MCF 10A (cell line): ENCODE results near the gene TMEFF1. TPM values are rescaled to one million over a fixed set of nuclear protein-coding genes. Genes with fewer than 3 reads are reported as not detected.

ENCODE experiments used
- BruUV-seq: library from RNA; stranded (reverse); fragments of 400-500 nt; replicated peaks from 2 replicates; lab custom pipeline; 2021; lab: Mats Ljungman, UMichigan
- CTCF ChIA-PET: fragments of 300-600 bp; sonication (Branson Sonifier 250); formaldehyde crosslinking; extraction: SDS; loops from one replicate; lab custom pipeline; 2021; ENCODE audit warnings: antibody characterized with exemption, inconsistent platforms; lab: Yijun Ruan, JAX
- POLR2A ChIA-PET: fragments of 300-600, 350-650 bp; sonication (Branson Sonifier 250); formaldehyde crosslinking; extraction: SDS; loops from one replicate; lab custom pipeline; 2020; ENCODE audit warnings: antibody characterized with exemption, inconsistent platforms; lab: Yijun Ruan, JAX
- DNase-seq: peaks from one replicate; pipeline ENCODE4 v3.0.0-alpha.2; 2018; ENCODE audit not compliant: unreplicated experiment
- H3K27ac Mint-ChIP-seq: one replicate; pipeline ENCODE4 v1.8.0; 2022; ENCODE audit warnings: mild to moderate bottlenecking, low read depth, mixed read lengths; ENCODE audit not compliant: unreplicated experiment
- H3K27me3 Mint-ChIP-seq: one replicate; pipeline ENCODE4 v1.8.0; 2022; ENCODE audit warnings: mixed read lengths; ENCODE audit not compliant: insufficient read depth, unreplicated experiment
- H3K36me3 Mint-ChIP-seq: one replicate; pipeline ENCODE4 v1.8.0; 2022; ENCODE audit warnings: mild to moderate bottlenecking, moderate library complexity, mixed read lengths; ENCODE audit not compliant: insufficient read depth, unreplicated experiment
- H3K4me1 Mint-ChIP-seq: one replicate; pipeline ENCODE4 v1.8.0; 2022; ENCODE audit warnings: mixed read lengths; ENCODE audit not compliant: insufficient read depth, unreplicated experiment
- H3K4me3 Mint-ChIP-seq: one replicate; pipeline ENCODE4 v1.8.0; 2022; ENCODE audit warnings: mild to moderate bottlenecking, moderate library complexity, mixed read lengths; ENCODE audit not compliant: unreplicated experiment
- H3K9me3 Mint-ChIP-seq: one replicate; pipeline ENCODE4 v1.8.0; 2022; ENCODE audit warnings: mixed read lengths; ENCODE audit not compliant: unreplicated experiment
- intact Hi-C: fragments of 100-400 bp; cut with micrococcal nuclease; formaldehyde crosslinking; loops from 2 replicates; pipeline ENCODE4 v1.14.1; 2022
- total RNA-seq: library from RNA; stranded (reverse); gene quantifications from 2 replicates; pipeline ENCODE4 v1.2.3, GENCODE V29; 2022
- TF ChIP-seq, protein P1 (sequence below): fragments of 200-600 bp; IDR thresholded peaks from one replicate; pipeline ENCODE4 v1.8.0; 2022; ENCODE audit warnings: antibody characterized with exemption, mild to moderate bottlenecking; ENCODE audit not compliant: unreplicated experiment

Gene TMEFF1
- total RNA-seq, 1 experiment from 2014 or later: 0.28 TPM

DNA sequence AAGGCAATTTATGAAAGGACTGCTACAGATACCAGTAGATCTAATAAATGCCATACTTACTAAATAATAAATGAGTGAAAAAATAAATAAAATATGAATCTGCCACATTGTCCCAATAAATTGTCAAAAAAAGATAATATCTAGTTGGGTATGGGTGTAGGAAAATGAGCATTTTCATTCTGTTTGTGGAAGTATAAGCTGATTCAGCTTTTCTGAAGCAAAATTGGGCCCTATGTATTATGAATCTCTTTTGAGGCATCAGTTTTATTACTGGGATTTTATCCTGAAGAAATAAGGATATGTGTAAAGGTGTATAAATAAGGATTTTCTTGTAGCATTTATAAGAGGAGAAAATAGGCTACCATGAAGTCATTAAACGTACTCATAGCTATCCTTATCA, 151.0 kb downstream of the TMEFF1 start:
- BruUV-seq: no TSS peak
- POLR2A ChIA-PET: no interaction called here

GRCh38 chr9:100626949-100627348, 154.0 kb downstream of the TMEFF1 start:
- Mint-ChIP-seq H3K9me3 (peaks cover 7% of the 10 kb centered on the region), H3K27me3 (no peaks in the 10 kb centered on the region), H3K4me1 (no peaks in the 10 kb centered on the region), H3K27ac (no peak overlapping the region), H3K36me3 (no peaks in the 10 kb centered on the region), H3K4me3 (no peak overlapping the region)
- DNase-seq: no peak
- intact Hi-C loops: no loop called here
- CTCF ChIA-PET: interaction anchor here (0.6 to 1.2 kb wide), 4 partner anchors 25 to 685 kb away, joined by 3 to 4 read pairs (median 3); no protein-coding TSS in a partner anchor
- POLR2A ChIA-PET: no interaction called here
- no TSS peak for BruUV-seq
- TF ChIP-seq, protein P1, sequence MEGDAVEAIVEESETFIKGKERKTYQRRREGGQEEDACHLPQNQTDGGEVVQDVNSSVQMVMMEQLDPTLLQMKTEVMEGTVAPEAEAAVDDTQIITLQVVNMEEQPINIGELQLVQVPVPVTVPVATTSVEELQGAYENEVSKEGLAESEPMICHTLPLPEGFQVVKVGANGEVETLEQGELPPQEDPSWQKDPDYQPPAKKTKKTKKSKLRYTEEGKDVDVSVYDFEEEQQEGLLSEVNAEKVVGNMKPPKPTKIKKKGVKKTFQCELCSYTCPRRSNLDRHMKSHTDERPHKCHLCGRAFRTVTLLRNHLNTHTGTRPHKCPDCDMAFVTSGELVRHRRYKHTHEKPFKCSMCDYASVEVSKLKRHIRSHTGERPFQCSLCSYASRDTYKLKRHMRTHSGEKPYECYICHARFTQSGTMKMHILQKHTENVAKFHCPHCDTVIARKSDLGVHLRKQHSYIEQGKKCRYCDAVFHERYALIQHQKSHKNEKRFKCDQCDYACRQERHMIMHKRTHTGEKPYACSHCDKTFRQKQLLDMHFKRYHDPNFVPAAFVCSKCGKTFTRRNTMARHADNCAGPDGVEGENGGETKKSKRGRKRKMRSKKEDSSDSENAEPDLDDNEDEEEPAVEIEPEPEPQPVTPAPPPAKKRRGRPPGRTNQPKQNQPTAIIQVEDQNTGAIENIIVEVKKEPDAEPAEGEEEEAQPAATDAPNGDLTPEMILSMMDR: no peak

More for the DNA sequence above, 151.0 kb downstream of the TMEFF1 start:
- intact Hi-C loops: no loop called here
- Mint-ChIP-seq H3K36me3 (no peaks in the 10 kb centered on the region), H3K4me3 (no peak overlapping the region), H3K9me3 (peaks cover 7% of the 10 kb centered on the region), H3K27ac (no peak overlapping the region), H3K4me1 (no peaks in the 10 kb centered on the region), H3K27me3 (no peaks in the 10 kb centered on the region)
- DNase-seq: no peak
- CTCF ChIA-PET: interaction anchor here (0.6 to 1.2 kb wide), 2 partner anchors 22 to 64 kb away, joined by 3 to 5 read pairs; no protein-coding TSS in a partner anchor
- TF ChIP-seq, protein P1: no peak

Other genes starting within 250 kb of the TMEFF1 start
- gene TEX10, start 120.2 kb upstream of the TMEFF1 start, total RNA-seq: 37.0 and 38.2 TPM in 2 replicates
- gene MSANTD3, start 46.0 kb upstream of the TMEFF1 start, total RNA-seq: 41.3 and 56.3 TPM in 2 replicates
- gene CAVIN4, start 104.9 kb downstream of the TMEFF1 start, total RNA-seq: 0.49 and 0.56 TPM in 2 replicates